ENCODE results near the gene CDH24.

Gene CDH24

GRCh38 chr14:23095196-23096108, 38.1 kb upstream of the CDH24 start, which contains the start of gene C14orf119:
Gene C14orf119 (plus strand): TSS chr14:23095505. CDS start chr14:23097659, 2,154 bp downstream.
- CTCF ChIA-PET: interaction anchor here (0.6 to 2.8 kb wide), 11 partner anchors 9 to 236 kb away, joined by 3 to 26 read pairs (median 5); no protein-coding TSS in a partner anchor
- H3K4me3 Mint-ChIP-seq: no peak within 1 kb of the TSS
- peaks cover 30% of the 10 kb centered on the region for H3K4me1 Mint-ChIP-seq
- no peaks in the 10 kb centered on the region for H3K27me3 Mint-ChIP-seq
- H3K27ac Mint-ChIP-seq: no peak within 1 kb of the TSS
- peaks cover 42% of the 10 kb centered on the region for H3K36me3 Mint-ChIP-seq
- no peaks in the 10 kb centered on the region for H3K9me3 Mint-ChIP-seq
- peak; percentile 100 for DNase-seq

DNA sequence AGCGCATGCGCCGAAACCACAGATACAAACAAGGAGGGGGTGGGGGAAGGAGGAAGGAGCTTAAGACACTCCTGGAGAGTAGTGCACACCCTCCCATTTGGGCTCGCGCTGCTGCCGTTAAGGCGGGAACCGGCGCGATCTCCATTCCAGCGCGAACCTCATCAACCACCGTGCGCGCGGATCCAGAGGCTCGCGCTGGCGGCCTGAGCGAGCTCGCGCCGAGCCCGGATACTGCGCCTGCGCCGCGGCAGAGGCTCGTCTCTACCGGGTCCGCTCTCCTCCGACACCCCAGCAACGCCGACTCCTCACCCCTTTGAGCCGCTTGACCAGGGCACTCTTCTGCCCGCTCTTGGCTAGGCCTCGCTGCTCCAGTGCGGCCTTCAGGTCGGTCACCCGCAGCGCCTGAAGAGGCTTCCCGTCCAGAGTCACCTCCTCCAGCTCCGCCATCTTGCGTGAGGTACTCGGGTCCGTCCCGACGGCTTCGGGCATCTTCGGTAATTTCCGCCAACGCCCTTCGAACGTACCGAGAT, 37.4 kb upstream of the CDH24 start, which contains the start of gene ACIN1:
Gene ACIN1 (minus strand): TSS at position 471 of the 530 bp plus-strand sequence. CDS start 24 bp downstream, at position 447.
- peaks cover 30% of the 10 kb centered on the region for H3K4me1 Mint-ChIP-seq
- H3K27ac Mint-ChIP-seq: no peak within 1 kb of the TSS
- CTCF ChIA-PET: interaction anchor here (0.6 to 2.8 kb wide), 12 partner anchors 9 to 235 kb away, joined by 3 to 26 read pairs (median 4); no protein-coding TSS in a partner anchor

DNA sequence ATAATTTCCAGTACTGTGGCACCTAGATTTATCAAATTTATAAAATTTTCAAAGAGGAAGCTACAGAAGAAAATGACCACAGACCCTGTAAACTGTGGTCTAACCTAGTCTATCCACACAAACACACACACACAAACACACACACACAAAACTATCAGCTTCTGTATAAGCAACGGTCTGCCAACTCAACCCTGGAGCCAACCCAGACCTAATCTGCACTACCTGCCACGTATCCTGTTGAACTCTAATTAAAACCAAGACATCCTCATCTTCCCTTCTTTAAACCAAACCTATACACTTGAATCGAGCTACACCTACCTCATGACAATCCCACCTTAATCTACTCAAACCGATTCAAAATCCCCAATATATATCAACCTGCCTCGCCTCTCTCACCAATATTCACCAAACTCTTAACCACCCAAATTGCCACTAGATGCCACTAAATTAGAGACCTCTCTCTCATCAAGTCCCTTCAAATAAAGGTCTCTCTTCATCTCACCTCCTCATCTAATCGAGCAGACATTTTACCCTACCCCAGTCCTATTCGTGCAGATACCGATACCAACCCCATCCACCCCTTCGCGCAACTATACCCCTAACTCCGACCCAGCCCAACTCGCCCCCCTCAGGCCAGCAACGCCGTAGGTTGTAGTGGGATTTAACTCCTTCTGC, 36.8 kb upstream of the CDH24 start:
- no peak for DNase-seq
- Mint-ChIP-seq H3K4me1 (peaks cover 30% of the 10 kb centered on the region), H3K36me3 (peaks cover 46% of the 10 kb centered on the region), H3K9me3 (no peaks in the 10 kb centered on the region), H3K27me3 (no peaks in the 10 kb centered on the region), H3K27ac (no peak overlapping the region), H3K4me3 (no peak overlapping the region)
- CTCF ChIA-PET: interaction anchor here (0.8 to 2.8 kb wide), 8 partner anchors 8 to 207 kb away, joined by 3 to 26 read pairs (median 11); no protein-coding TSS in a partner anchor

More for the DNA sequence above, 37.4 kb upstream of the CDH24 start, which contains the start of gene ACIN1:
- H3K27me3 Mint-ChIP-seq: no peaks in the 10 kb centered on the region
- H3K9me3 Mint-ChIP-seq: no peaks in the 10 kb centered on the region
- H3K4me3 Mint-ChIP-seq: no peak within 1 kb of the TSS
- H3K36me3 Mint-ChIP-seq: peaks cover 45% of the 10 kb centered on the region
- DNase-seq: peak; percentile 83

DNA sequence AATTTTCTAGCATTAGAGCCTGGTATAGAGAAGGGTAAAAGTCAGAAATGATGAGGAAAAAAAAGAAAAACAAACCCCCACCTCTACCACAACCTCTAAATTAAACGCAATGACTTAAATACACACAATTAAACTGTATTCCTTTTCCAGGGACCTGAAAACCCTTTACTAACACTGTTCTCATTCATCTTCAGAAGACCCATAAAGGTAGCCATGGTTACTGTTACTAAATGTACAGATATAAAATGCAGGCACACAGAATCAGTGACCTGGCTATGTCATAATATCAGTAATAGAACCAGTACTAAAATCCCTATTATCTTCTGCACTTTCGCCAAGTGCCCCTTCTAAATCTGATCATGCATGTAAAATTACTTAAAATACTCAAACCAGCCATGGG, 36.2 kb upstream of the CDH24 start:
- Mint-ChIP-seq H3K36me3 (peaks cover 43% of the 10 kb centered on the region), H3K27me3 (no peaks in the 10 kb centered on the region), H3K4me3 (no peak overlapping the region), H3K27ac (no peak overlapping the region), H3K4me1 (peaks cover 30% of the 10 kb centered on the region), H3K9me3 (no peaks in the 10 kb centered on the region)
- DNase-seq: no peak
- CTCF ChIA-PET: interaction anchor here (2.6 kb wide), 1 partner anchor 16 kb away, joined by 26 read pairs; no protein-coding TSS in a partner anchor

DNA sequence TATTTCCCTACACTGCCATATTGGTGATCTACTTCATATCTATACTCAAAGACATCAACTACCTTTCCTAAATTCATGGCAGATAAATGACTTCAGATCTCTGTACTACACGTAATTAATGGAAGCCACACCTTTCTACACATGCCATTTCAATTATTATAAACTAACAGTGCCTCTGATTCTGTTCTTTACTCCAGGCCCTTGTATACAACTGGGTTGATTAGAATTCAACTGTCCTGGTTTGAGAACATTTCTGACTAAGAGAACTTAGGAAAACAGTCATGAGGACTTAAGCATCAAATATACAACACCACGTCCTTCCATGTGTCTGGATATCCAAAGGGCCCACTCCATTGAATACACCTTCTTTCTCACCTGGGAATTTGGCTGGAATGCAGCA, 35.8 kb upstream of the CDH24 start:
- no peak overlapping the region for H3K4me3 Mint-ChIP-seq
- H3K36me3 Mint-ChIP-seq: peaks cover 43% of the 10 kb centered on the region
- peaks cover 30% of the 10 kb centered on the region for H3K4me1 Mint-ChIP-seq

DNA sequence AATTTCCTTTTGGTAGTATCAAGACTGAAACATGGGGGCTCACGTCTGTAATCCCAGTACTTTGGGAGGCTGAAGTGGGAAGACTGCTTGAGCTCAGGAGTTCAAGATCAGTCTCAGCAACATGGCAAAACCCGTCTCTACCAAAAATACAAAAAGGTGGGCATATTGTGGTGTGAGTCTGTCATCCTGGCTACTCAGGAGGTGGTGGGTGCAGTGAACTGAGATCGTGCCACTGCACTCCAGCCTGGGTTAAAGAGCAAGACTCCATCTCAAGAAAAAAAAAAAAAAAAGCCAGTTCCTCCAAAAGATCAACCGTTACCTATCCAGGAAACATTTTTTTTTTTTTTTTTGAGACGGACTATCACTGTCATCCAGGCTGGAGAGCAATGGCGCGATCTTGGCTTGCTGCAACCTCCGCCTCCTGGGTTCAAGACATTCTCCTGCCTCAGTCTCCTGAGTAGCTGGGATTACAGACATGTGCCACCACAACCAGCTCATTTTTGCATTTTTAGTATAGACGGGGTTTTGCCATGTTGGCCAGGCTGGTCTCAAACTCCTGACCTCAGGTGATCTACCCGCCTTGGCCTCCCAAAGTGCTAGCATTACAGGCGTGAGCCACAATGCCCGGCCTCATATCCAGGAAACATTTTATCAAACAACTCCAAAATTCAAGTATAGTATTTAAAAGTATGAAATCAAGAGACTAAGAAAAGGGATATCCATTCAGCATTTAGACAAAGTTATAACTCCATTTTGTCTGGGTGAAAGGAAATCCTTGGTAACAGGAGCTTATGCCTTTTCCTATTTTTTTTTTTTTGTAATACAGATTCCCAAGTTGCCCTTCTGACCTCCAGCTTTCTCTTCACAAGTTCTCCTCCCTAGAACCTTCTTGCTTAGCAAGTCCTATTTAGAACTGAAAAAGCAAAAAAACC, 34.2 kb upstream of the CDH24 start:
- DNase-seq: no peak
- Mint-ChIP-seq H3K27ac (no peak overlapping the region), H3K9me3 (no peaks in the 10 kb centered on the region), H3K36me3 (peaks cover 42% of the 10 kb centered on the region), H3K4me1 (peaks cover 21% of the 10 kb centered on the region), H3K4me3 (no peak overlapping the region), H3K27me3 (no peaks in the 10 kb centered on the region)
- CTCF ChIA-PET: interaction anchor here (0.6 to 4.6 kb wide), 6 partner anchors 11 to 202 kb away, joined by 3 to 23 read pairs (median 3); no protein-coding TSS in a partner anchor

More for the DNA sequence above, 35.8 kb upstream of the CDH24 start:
- CTCF ChIA-PET: interaction anchor here (1.3 to 4.6 kb wide), 3 partner anchors 16 to 119 kb away, joined by 3 to 23 read pairs (median 10); no protein-coding TSS in a partner anchor
- no peaks in the 10 kb centered on the region for H3K9me3 Mint-ChIP-seq
- no peaks in the 10 kb centered on the region for H3K27me3 Mint-ChIP-seq
- no peak for DNase-seq
- no peak overlapping the region for H3K27ac Mint-ChIP-seq

DNA sequence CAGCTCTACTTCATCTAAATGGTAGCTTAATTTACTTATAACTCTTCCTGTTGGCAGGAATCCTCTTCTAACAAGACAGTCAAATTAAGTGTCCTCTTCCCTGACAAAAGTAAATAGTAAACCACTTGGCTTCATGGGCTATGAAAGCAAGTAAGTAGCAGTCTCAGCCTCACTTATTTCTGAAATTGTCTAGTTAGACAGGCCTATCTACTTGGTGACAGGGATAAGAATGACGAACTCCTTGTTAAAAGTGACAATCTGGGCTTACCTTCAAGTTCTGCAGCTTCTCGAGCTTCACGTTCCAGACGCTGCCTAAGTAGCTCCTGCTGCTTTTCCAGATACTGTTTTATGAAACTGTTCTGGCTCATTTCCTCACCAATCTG, 32.9 kb upstream of the CDH24 start:
- Mint-ChIP-seq H3K4me1 (peaks cover 19% of the 10 kb centered on the region), H3K27ac (no peak overlapping the region), H3K36me3 (peaks cover 53% of the 10 kb centered on the region), H3K9me3 (no peaks in the 10 kb centered on the region), H3K27me3 (no peaks in the 10 kb centered on the region), H3K4me3 (no peak overlapping the region)
- CTCF ChIA-PET: interaction anchor here (1.3 to 4.6 kb wide), 2 partner anchors 13 to 21 kb away, joined by 7 to 23 read pairs; no protein-coding TSS in a partner anchor
- no peak for DNase-seq

DNA sequence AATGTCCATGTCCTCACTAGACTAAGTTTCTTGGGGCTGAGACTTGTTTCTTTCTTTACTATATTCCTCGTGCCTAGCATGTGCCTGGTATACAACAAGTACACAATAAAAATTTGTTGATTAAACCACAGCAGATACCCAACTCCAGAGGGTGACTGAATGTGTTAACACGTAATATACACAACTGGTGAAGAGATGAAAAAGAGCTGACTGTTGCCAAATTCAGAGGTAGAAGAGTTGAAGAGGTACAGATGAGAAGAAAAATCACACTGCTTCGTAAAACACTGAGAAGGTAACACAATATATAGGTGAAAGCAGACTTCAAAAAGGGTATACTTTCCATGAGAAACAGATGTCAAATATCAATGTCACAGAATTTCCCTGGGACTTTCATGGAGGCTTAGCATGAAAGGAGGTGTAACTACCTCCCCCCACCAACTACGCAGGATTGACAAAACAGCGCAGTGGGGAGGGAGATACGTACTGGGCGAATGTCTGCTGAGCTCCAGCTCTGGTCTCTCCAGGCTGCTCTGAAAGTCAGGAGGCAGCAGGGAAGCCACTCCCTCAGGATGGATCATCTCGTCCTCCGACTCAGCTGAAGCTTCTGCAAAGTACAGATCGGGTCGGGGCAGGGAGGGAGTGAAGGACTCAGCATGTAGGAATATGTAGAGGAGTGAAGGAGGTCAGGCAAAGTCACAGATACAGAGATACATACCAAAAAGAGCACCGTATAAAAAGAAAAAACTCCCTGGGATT, 32.4 kb upstream of the CDH24 start:
- no peak for DNase-seq
- H3K27me3 Mint-ChIP-seq: no peaks in the 10 kb centered on the region
- peaks cover 57% of the 10 kb centered on the region for H3K36me3 Mint-ChIP-seq
- no peak overlapping the region for H3K27ac Mint-ChIP-seq
- no peak overlapping the region for H3K4me3 Mint-ChIP-seq
- peaks cover 19% of the 10 kb centered on the region for H3K4me1 Mint-ChIP-seq
- CTCF ChIA-PET: interaction anchor here (1.3 to 4.6 kb wide), 2 partner anchors 13 to 21 kb away, joined by 7 to 23 read pairs; no protein-coding TSS in a partner anchor
- H3K9me3 Mint-ChIP-seq: no peaks in the 10 kb centered on the region

DNA sequence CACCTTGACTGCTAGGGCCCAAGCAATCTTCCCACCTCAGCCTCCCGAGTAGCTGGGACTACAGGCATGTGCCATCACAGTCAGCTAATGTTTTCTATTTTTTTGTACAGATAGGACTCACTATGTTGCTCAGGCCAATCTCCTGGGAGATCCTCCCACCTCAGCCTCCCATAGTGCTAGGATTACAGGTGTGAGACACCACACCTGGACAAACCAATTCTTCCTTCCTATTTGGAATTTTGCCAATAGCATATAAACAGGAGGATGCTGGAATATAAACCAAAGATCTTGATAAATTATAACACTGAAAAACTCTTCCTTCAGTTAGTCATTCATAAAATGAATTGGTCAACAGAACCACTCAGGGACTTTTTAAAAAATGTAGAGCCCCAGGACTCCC, 29.2 kb upstream of the CDH24 start:
- Mint-ChIP-seq H3K9me3 (no peaks in the 10 kb centered on the region), H3K27me3 (no peaks in the 10 kb centered on the region), H3K36me3 (peaks cover 48% of the 10 kb centered on the region), H3K4me3 (no peak overlapping the region), H3K4me1 (peaks cover 4% of the 10 kb centered on the region), H3K27ac (no peak overlapping the region)
- DNase-seq: no peak
- CTCF ChIA-PET: interaction anchor here (0.8 to 1.0 kb wide), 2 partner anchors 8 to 34 kb away, joined by 3 read pairs; no protein-coding TSS in a partner anchor

DNA sequence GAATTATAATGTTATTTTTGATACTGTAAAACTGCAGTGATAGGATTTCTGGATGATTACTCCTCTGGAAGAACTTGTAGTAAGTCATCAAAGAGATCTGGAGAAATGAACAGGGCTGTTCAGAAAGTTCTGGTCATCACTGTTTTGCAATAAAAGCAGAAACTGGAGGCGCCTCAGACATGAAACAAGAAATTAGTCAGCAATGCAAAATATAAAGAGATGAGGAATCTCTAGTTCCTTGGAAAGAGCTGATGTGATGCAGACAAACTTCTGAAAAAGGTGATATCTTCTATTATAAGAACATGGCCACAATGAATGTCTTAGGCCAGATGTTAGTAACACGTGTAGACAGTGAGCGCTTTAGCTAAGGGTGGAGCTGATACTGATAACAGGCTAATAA, 28.1 kb upstream of the CDH24 start:
- Mint-ChIP-seq H3K36me3 (peaks cover 55% of the 10 kb centered on the region), H3K4me1 (peaks cover 4% of the 10 kb centered on the region), H3K27me3 (no peaks in the 10 kb centered on the region), H3K9me3 (no peaks in the 10 kb centered on the region), H3K27ac (no peak overlapping the region), H3K4me3 (no peak overlapping the region)
- CTCF ChIA-PET: interaction anchor here (0.8 to 1.4 kb wide), 4 partner anchors 9 to 35 kb away, joined by 3 to 5 read pairs (median 4); no protein-coding TSS in a partner anchor
- DNase-seq: no peak

- Mint-ChIP-seq H3K27me3 (no peaks in the 10 kb centered on the region), H3K4me1 (no peaks in the 10 kb centered on the region), H3K4me3 (no peak overlapping the region), H3K27ac (peak overlapping the region; percentile 16), H3K9me3 (no peaks in the 10 kb centered on the region), H3K36me3 (peaks cover 61% of the 10 kb centered on the region)
- CTCF ChIA-PET: interaction anchor here (0.8 to 1.7 kb wide), 3 partner anchors 9 to 15 kb away, joined by 3 to 4 read pairs (median 3); partner anchors contain the start of genes ACIN1 and C14orf119
- DNase-seq: no peak
Observed at GRCh38 chr14:23080474-23080873, 23.2 kb upstream of the CDH24 start.

- no peak for DNase-seq
- Mint-ChIP-seq H3K4me1 (no peaks in the 10 kb centered on the region), H3K36me3 (peaks cover 62% of the 10 kb centered on the region), H3K9me3 (no peaks in the 10 kb centered on the region), H3K27ac (no peak overlapping the region), H3K4me3 (no peak overlapping the region), H3K27me3 (no peaks in the 10 kb centered on the region)
- CTCF ChIA-PET: interaction anchor here (0.6 to 1.7 kb wide), 2 partner anchors 8 to 111 kb away, joined by 3 to 4 read pairs; no protein-coding TSS in a partner anchor
Observed at GRCh38 chr14:23079716-23080115, 22.4 kb upstream of the CDH24 start.

Data from activated naive CD4-positive, alpha-beta T cell treated with anti-CD3 and anti-CD28 coated beads, Interleukin-2, amount 10 ng/mL, durations not matched to agents 7 days and 5 days (primary cell).